ENCODE data around the gene TRIM14. TPM values are rescaled to one million over a fixed set of nuclear protein-coding genes. Genes with fewer than 3 reads are reported as not detected.

The TRIM14 gene
- total and polyA plus RNA-seq, 2 of the 13 experiments (the other 11 are each of a cell fraction or from before 2014, with no cell fraction given), result 9.2 to 13.0 TPM

- TF ChIP-seq, protein P1, sequence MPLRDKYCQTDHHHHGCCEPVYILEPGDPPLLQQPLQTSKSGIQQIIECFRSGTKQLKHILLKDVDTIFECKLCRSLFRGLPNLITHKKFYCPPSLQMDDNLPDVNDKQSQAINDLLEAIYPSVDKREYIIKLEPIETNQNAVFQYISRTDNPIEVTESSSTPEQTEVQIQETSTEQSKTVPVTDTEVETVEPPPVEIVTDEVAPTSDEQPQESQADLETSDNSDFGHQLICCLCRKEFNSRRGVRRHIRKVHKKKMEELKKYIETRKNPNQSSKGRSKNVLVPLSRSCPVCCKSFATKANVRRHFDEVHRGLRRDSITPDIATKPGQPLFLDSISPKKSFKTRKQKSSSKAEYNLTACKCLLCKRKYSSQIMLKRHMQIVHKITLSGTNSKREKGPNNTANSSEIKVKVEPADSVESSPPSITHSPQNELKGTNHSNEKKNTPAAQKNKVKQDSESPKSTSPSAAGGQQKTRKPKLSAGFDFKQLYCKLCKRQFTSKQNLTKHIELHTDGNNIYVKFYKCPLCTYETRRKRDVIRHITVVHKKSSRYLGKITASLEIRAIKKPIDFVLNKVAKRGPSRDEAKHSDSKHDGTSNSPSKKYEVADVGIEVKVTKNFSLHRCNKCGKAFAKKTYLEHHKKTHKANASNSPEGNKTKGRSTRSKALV (CRISPR knock-in tag; IDR thresholded peaks at IDR 0.05), result no peak
- TF ChIP-seq PHB2 (IDR thresholded peaks at IDR 0.05; ENCODE audit: partially characterized antibody) (no peak), ETV5 (CRISPR knock-in tag; IDR thresholded peaks at IDR 0.05; ENCODE audit: borderline replicate concordance) (peak; percentile 73), KIAA2018 (CRISPR knock-in tag; IDR thresholded peaks at IDR 0.05; ENCODE audit: borderline replicate concordance) (no peak), NFRKB (IDR thresholded peaks at IDR 0.05) (no peak), MIER3 (CRISPR knock-in tag; IDR thresholded peaks at IDR 0.05; ENCODE audit: borderline replicate concordance) (no peak), FOXK1 (CRISPR knock-in tag; IDR thresholded peaks at IDR 0.05; ENCODE audit: borderline replicate concordance, low read depth) (no peak), ZNF589 (CRISPR knock-in tag; conservative IDR thresholded peaks at IDR 0.05) (no peak), ZNF513 (CRISPR knock-in tag; conservative IDR thresholded peaks at IDR 0.05) (no peak), ZNF207 (IDR thresholded peaks at IDR 0.05; ENCODE audit: borderline replicate concordance) (no peak), HNRNPH1 (optimal IDR thresholded peaks at IDR 0.05; ENCODE audit: low read depth, low read length) (no peak), IRF9 (CRISPR knock-in tag; IDR thresholded peaks at IDR 0.05; ENCODE audit: borderline replicate concordance) (no peak), MAFG (CRISPR knock-in tag; IDR thresholded peaks at IDR 0.05) (no peak), MTF1 (CRISPR knock-in tag; IDR thresholded peaks at IDR 0.05) (no peak), ZFX (CRISPR knock-in tag; IDR thresholded peaks at IDR 0.05; ENCODE audit: low read depth) (peak; percentile 72), SMC3 (IDR thresholded peaks at IDR 0.05; ENCODE audit: low read length) (no peak), RBFOX2 (IDR thresholded peaks at IDR 0.05; ENCODE audit: low read depth, low read length) (no peak)
Observed at GRCh38 chr9:98142182-98142907, 23.3 kb upstream of the TRIM14 start (continued).

Measured in HepG2 (cell line).